ENCODE measurements around the gene CAMTA1.

Gene CAMTA1

GRCh38 chr1:7269525-7269924 lies 484.3 kb downstream of the CAMTA1 start:
- no peak for DNase-seq (ENCODE audit: low read depth in 2 of 3, low spot score in 2 of 3)

GRCh38 chr1:7274256-7274655 lies 489.0 kb downstream of the CAMTA1 start:
- DNase-seq (ENCODE audit: low read depth in 2 of 3, low spot score in 2 of 3) = no peak

- DNase-seq (ENCODE audit: low read depth in 2 of 3, low spot score in 2 of 3) = no peak
These were observed 492.8 kb downstream of the CAMTA1 start for GRCh38 chr1:7278045-7278444.

- no peak for DNase-seq (ENCODE audit: low read depth in 2 of 3, low spot score in 2 of 3)
These were observed 493.8 kb downstream of the CAMTA1 start for GRCh38 chr1:7278827-7279765.

GRCh38 chr1:7279769-7280168 lies 494.5 kb downstream of the CAMTA1 start:
- no peak for DNase-seq (ENCODE audit: low read depth in 2 of 3, low spot score in 2 of 3)

GRCh38 chr1:7280347-7280960 lies 495.2 kb downstream of the CAMTA1 start:
- no peak for DNase-seq (ENCODE audit: low read depth in 2 of 3, low spot score in 2 of 3)

GRCh38 chr1:7281821-7282220 lies 496.6 kb downstream of the CAMTA1 start:
- DNase-seq (ENCODE audit: low read depth in 2 of 3, low spot score in 2 of 3) = no peak

- no peak for DNase-seq (ENCODE audit: low read depth in 2 of 3, low spot score in 2 of 3)
These were observed 499.7 kb downstream of the CAMTA1 start for GRCh38 chr1:7284839-7285435.

GRCh38 chr1:7285856-7286454 lies 500.7 kb downstream of the CAMTA1 start:
- DNase-seq (ENCODE audit: low read depth in 2 of 3, low spot score in 2 of 3) = no peak

GRCh38 chr1:7287013-7287412 lies 501.8 kb downstream of the CAMTA1 start:
- no peak for DNase-seq (ENCODE audit: low read depth in 2 of 3, low spot score in 2 of 3)

GRCh38 chr1:7288992-7289391 lies 503.7 kb downstream of the CAMTA1 start:
- no peak for DNase-seq (ENCODE audit: low read depth in 2 of 3, low spot score in 2 of 3)

- no peak for DNase-seq (ENCODE audit: low read depth in 2 of 3, low spot score in 2 of 3)
These were observed 504.4 kb downstream of the CAMTA1 start for GRCh38 chr1:7289694-7290093.

GRCh38 chr1:7290971-7291970 lies 506.0 kb downstream of the CAMTA1 start:
- no peak for DNase-seq (ENCODE audit: low read depth in 2 of 3, low spot score in 2 of 3)

GRCh38 chr1:7292036-7292681 lies 506.9 kb downstream of the CAMTA1 start:
- DNase-seq (ENCODE audit: low read depth in 2 of 3, low spot score in 2 of 3) = no peak

- no peak for DNase-seq (ENCODE audit: low read depth in 2 of 3, low spot score in 2 of 3)
These were observed 507.6 kb downstream of the CAMTA1 start for GRCh38 chr1:7292714-7293419.

- DNase-seq (ENCODE audit: low read depth in 2 of 3, low spot score in 2 of 3) = no peak
These were observed 508.7 kb downstream of the CAMTA1 start for GRCh38 chr1:7293702-7294629.

GRCh38 chr1:7294636-7295035 lies 509.4 kb downstream of the CAMTA1 start:
- no peak for DNase-seq (ENCODE audit: low read depth in 2 of 3, low spot score in 2 of 3)

GRCh38 chr1:7295946-7296345 lies 510.7 kb downstream of the CAMTA1 start:
- no peak for DNase-seq (ENCODE audit: low read depth in 2 of 3, low spot score in 2 of 3)
